Measurements from ENCODE around the gene RBMXL3.

- TF ChIP-seq POLR2A (IDR thresholded peaks at IDR 0.05) (no peak), EP300 (IDR thresholded peaks at IDR 0.05) (no peak), CTCF (IDR thresholded peaks at IDR 0.05) (no peak)
Measured at GRCh38 chrX:115237056-115237455, 47.8 kb downstream of the RBMXL3 start.

Measured in ovary (tissue), 3 donors.